ENCODE data around the gene CCDC8. TPM values are rescaled to one million over a fixed set of nuclear protein-coding genes. Genes with fewer than 3 reads are reported as not detected.
A peak's percentile ranks its signal among the peaks of the same experiment; 100 is the strongest.

Gene CCDC8
- total RNA-seq, 1 experiment from 2014 or later = 0.18 TPM

DNA sequence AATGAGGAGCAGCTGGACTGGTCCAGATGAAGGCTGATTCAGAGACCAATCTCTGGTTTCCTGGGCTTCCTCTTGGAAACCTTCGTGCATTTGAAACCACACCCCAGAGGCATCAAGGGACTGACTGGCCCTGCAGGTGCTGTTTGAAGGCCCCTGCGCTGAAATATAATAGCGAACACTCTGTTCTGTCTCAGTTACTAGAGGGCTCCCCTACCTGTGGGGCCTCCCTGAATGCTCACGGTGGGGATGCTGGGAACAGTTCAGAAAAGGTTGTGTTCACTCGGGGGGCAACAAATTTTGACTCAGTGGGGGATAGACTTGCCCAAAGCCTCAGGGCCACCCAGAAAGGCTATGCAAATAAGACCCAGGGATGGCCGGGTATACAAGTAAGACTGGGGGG lies 6.4 kb downstream of the CCDC8 start:
- POLR2A ChIA-PET = no interaction called here
- H3K27me3 ChIP-seq (replicated peaks; ENCODE audit: control insufficient read depth, insufficient read depth, low read length) = no peaks in the 10 kb centered on the region
- intact Hi-C loops (cut with micrococcal nuclease; ENCODE audit: unreplicated experiment) = no loop called here
- H3K36me3 ChIP-seq (ENCODE audit: control insufficient read depth, insufficient read depth, low read length) = no peaks in the 10 kb centered on the region
- Mint-ChIP-seq H3K27me3 (ENCODE audit: insufficient read depth, unreplicated experiment) (no peaks in the 10 kb centered on the region), H3K36me3 (ENCODE audit: insufficient read depth, unreplicated experiment) (peaks cover 15% of the 10 kb centered on the region), H3K4me1 (ENCODE audit: low read depth, unreplicated experiment) (peaks cover 23% of the 10 kb centered on the region), H3K27ac (ENCODE audit: unreplicated experiment) (no peak overlapping the region), H3K4me3 (ENCODE audit: unreplicated experiment) (no peak overlapping the region), H3K9me3 (ENCODE audit: unreplicated experiment) (no peaks in the 10 kb centered on the region)
- no peaks in the 10 kb centered on the region for H3K4me1 ChIP-seq
- H3K4me3 ChIP-seq (ENCODE audit: low read depth, low read length) = no peak overlapping the region
- no TSS peak for BruUV-seq (replicated peaks)
- CTCF ChIA-PET = no interaction called here
- no peak for DNase-seq
- TF ChIP-seq, protein P1, sequence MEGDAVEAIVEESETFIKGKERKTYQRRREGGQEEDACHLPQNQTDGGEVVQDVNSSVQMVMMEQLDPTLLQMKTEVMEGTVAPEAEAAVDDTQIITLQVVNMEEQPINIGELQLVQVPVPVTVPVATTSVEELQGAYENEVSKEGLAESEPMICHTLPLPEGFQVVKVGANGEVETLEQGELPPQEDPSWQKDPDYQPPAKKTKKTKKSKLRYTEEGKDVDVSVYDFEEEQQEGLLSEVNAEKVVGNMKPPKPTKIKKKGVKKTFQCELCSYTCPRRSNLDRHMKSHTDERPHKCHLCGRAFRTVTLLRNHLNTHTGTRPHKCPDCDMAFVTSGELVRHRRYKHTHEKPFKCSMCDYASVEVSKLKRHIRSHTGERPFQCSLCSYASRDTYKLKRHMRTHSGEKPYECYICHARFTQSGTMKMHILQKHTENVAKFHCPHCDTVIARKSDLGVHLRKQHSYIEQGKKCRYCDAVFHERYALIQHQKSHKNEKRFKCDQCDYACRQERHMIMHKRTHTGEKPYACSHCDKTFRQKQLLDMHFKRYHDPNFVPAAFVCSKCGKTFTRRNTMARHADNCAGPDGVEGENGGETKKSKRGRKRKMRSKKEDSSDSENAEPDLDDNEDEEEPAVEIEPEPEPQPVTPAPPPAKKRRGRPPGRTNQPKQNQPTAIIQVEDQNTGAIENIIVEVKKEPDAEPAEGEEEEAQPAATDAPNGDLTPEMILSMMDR (IDR thresholded peaks at IDR 0.05; ENCODE audit: insufficient read depth in 1 of 2, low read depth in 1 of 2, low read length in 1 of 2, severe bottlenecking in 1 of 2, unreplicated experiment in 1 of 2) = no peak
- H3K9me3 ChIP-seq = no peaks in the 10 kb centered on the region

DNA sequence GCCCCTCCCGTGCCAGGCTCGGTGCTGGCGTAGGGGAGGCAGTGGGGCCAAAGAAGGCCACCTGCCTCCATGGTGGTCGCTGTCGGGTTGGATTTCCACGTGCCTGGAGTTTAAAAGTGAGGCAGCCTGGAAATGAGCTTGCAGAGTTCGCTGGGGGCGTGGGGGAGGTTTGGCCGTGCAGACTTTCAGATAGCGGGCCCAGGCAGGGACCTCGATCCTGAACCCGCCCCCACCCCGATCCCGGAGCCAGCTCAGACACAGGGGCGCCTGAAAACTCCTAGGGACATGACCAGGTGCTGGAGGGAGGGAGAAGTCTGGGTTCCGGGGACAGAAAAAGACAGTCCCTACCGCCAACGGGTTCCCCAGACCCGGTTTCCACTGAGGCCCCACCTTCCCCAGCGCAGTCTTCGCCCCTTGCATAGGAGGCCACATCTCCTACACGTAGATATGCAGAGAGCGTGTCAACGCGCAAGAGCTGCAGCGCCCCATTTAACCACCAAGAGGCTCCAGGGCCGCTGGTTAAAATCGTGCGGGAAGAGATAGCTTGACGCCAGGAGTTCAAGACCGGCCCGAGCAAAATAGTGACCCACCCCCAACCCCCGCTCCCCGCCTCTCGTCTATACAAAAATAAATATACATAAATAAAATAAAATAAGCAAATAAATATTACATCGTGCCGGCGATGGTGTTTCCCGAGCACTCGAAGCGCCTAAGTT lies 8.5 kb downstream of the CCDC8 start:
- Histone ChIP-seq H3K27me3 (replicated peaks; ENCODE audit: control insufficient read depth, insufficient read depth, low read length) (no peaks in the 10 kb centered on the region), H3K4me1 (no peaks in the 10 kb centered on the region), H3K4me3 (ENCODE audit: low read depth, low read length) (peak overlapping the region; percentile 55), H3K9me3 (no peaks in the 10 kb centered on the region), H3K36me3 (ENCODE audit: control insufficient read depth, insufficient read depth, low read length) (no peaks in the 10 kb centered on the region)
- Mint-ChIP-seq H3K9me3 (ENCODE audit: unreplicated experiment) (no peaks in the 10 kb centered on the region), H3K4me3 (ENCODE audit: unreplicated experiment) (peak overlapping the region; percentile 97), H3K27ac (ENCODE audit: unreplicated experiment) (peak overlapping the region; percentile 95), H3K4me1 (ENCODE audit: low read depth, unreplicated experiment) (peaks cover 14% of the 10 kb centered on the region), H3K36me3 (ENCODE audit: insufficient read depth, unreplicated experiment) (peaks cover 8% of the 10 kb centered on the region), H3K27me3 (ENCODE audit: insufficient read depth, unreplicated experiment) (no peaks in the 10 kb centered on the region)
- ChIA-PET POLR2A (interaction anchor here (0.6 kb wide), 2 partner anchors 12 to 410 kb away, joined by 3 to 6 read pairs; partner anchors contain the start of gene CCDC61), CTCF (interaction anchor here (0.6 to 1.4 kb wide), 5 partner anchors 9 to 256 kb away, joined by 3 to 6 read pairs (median 3); partner anchors contain the start of gene DACT3)
- TF ChIP-seq, protein P1 (IDR thresholded peaks at IDR 0.05; ENCODE audit: insufficient read depth in 1 of 2, low read depth in 1 of 2, low read length in 1 of 2, severe bottlenecking in 1 of 2, unreplicated experiment in 1 of 2) = no peak
- no TSS peak for BruUV-seq (replicated peaks)
- peak; percentile 62 to 67 for DNase-seq
- intact Hi-C loops (cut with micrococcal nuclease; ENCODE audit: unreplicated experiment) = loop anchor here (1.0 kb wide), 1 partner anchor 11 kb away; no protein-coding TSS in a partner anchor

DNA sequence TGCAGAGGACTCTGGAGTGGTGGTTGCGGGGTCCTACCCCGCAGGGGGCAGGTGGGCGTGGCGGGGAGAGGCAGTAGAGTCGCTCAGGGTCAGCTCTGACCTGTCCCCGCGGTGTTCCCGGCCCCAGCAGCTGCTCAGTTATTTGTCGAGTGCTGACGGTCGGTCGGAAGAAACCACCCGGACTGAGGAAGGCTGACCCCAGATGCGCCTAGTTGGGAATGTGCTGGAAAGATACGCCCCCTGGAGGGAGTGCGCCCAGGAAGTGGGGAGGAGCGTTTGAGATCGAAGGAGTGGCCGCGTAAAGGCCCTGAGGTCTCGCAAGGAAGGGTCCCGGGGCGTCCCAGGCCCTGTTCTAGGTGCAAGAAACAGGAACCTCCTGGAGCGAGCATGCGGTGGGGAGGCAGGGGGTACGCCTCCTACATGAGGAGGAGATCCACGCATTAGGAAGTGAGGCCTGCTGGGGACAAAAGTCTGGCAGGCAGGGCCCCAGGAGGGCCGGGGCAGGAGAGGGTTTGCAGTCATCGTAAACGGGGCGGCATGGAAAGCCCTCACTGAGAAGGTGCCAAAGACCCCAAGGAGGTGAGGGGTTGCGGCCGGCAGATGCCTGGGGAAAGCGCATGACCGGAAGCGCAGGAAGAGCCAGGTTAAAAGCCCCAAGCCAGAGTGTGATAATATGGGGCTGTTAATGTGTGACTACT lies 9.2 kb downstream of the CCDC8 start:
- TF ChIP-seq, protein P1 (IDR thresholded peaks at IDR 0.05; ENCODE audit: insufficient read depth in 1 of 2, low read depth in 1 of 2, low read length in 1 of 2, severe bottlenecking in 1 of 2, unreplicated experiment in 1 of 2) = peak; percentile 29 to 44
- intact Hi-C loops (cut with micrococcal nuclease; ENCODE audit: unreplicated experiment) = loop anchor here (1.0 kb wide), 1 partner anchor 12 kb away; no protein-coding TSS in a partner anchor
- Histone ChIP-seq H3K9me3 (no peaks in the 10 kb centered on the region), H3K4me3 (ENCODE audit: low read depth, low read length) (peak overlapping the region; percentile 55), H3K4me1 (no peaks in the 10 kb centered on the region), H3K36me3 (ENCODE audit: control insufficient read depth, insufficient read depth, low read length) (no peaks in the 10 kb centered on the region), H3K27me3 (replicated peaks; ENCODE audit: control insufficient read depth, insufficient read depth, low read length) (no peaks in the 10 kb centered on the region)
- CTCF ChIA-PET = interaction anchor here (0.5 to 1.4 kb wide), 4 partner anchors 9 to 83 kb away, joined by 3 to 4 read pairs (median 3); partner anchors contain the start of gene PPP5C
- Mint-ChIP-seq H3K27me3 (ENCODE audit: insufficient read depth, unreplicated experiment) (no peaks in the 10 kb centered on the region), H3K27ac (ENCODE audit: unreplicated experiment) (peak overlapping the region; percentile 95), H3K4me1 (ENCODE audit: low read depth, unreplicated experiment) (peaks cover 14% of the 10 kb centered on the region), H3K36me3 (ENCODE audit: insufficient read depth, unreplicated experiment) (peaks cover 8% of the 10 kb centered on the region), H3K9me3 (ENCODE audit: unreplicated experiment) (no peaks in the 10 kb centered on the region), H3K4me3 (ENCODE audit: unreplicated experiment) (peak overlapping the region; percentile 97)
- peak; percentile 80 to 81 for DNase-seq
- POLR2A ChIA-PET = no interaction called here
- no TSS peak for BruUV-seq (replicated peaks)

Data from Caco-2 (cell line).